Caco-2 (cell line): ENCODE measurements around the gene RAPGEF5. TPM values are rescaled to one million over a fixed set of nuclear protein-coding genes. Genes with fewer than 3 reads are reported as not detected.

Experiments used
- BruUV-seq: library from RNA; stranded (reverse); fragments of 400-500 nt; replicated peaks from 2 replicates; lab custom pipeline; 2021; lab: Mats Ljungman, UMichigan
- CTCF ChIA-PET: fragments of 300-600 bp; sonication (Branson Sonifier 250); formaldehyde crosslinking; loops from one replicate; lab custom pipeline; 2022; ENCODE audit warnings: antibody characterized with exemption; lab: Charles Lee
- POLR2A ChIA-PET: fragments of 300-600 bp; sonication (Branson Sonifier 250); formaldehyde crosslinking; loops from one replicate; lab custom pipeline; 2022; ENCODE audit warnings: antibody characterized with exemption; lab: Charles Lee
- DNase-seq, 2 experiments: peaks; one replicate each; pipeline versions ENCODE4 v3.0.0 to v3.0.0-alpha.2; 2020 to 2022
- H3K27me3 ChIP-seq: replicated peaks from 2 replicates; pipeline ENCODE4 v1.6.0; 2011; ENCODE audit warnings: low read length; ENCODE audit not compliant: control insufficient read depth, insufficient read depth
- H3K36me3 ChIP-seq: 2 replicates; pipeline ENCODE4 v1.5.1; 2011; ENCODE audit warnings: low read length; ENCODE audit not compliant: control insufficient read depth, insufficient read depth
- H3K4me1 ChIP-seq: fragments of 250-450 bp; sonication (Bioruptor Pico); 2 replicates; pipeline ENCODE4 v1.5.1; 2020; ENCODE audit warnings: mild to moderate bottlenecking
- H3K4me3 ChIP-seq: 2 replicates; pipeline ENCODE4 v1.5.1; 2011; ENCODE audit warnings: low read depth, mild to moderate bottlenecking, control low read depth, low read length
- H3K9me3 ChIP-seq: fragments of 250-450 bp; sonication (Bioruptor Pico); 2 replicates; pipeline ENCODE4 v1.5.1; 2020; ENCODE audit warnings: mild to moderate bottlenecking, moderate library complexity
- H3K27ac Mint-ChIP-seq: one replicate; pipeline ENCODE4 v1.8.0; 2022; ENCODE audit warnings: mixed read lengths; ENCODE audit not compliant: unreplicated experiment
- H3K27me3 Mint-ChIP-seq: one replicate; pipeline ENCODE4 v1.8.0; 2022; ENCODE audit warnings: mixed read lengths; ENCODE audit not compliant: insufficient read depth, unreplicated experiment
- H3K36me3 Mint-ChIP-seq: one replicate; pipeline ENCODE4 v1.8.0; 2022; ENCODE audit warnings: mild to moderate bottlenecking, mixed read lengths; ENCODE audit not compliant: insufficient read depth, unreplicated experiment
- H3K4me1 Mint-ChIP-seq: one replicate; pipeline ENCODE4 v1.8.0; 2022; ENCODE audit warnings: low read depth, mixed read lengths; ENCODE audit not compliant: unreplicated experiment
- H3K4me3 Mint-ChIP-seq: one replicate; pipeline ENCODE4 v1.8.0; 2022; ENCODE audit warnings: mild to moderate bottlenecking, moderate library complexity, mixed read lengths; ENCODE audit not compliant: unreplicated experiment
- H3K9me3 Mint-ChIP-seq: one replicate; pipeline ENCODE4 v1.8.0; 2022; ENCODE audit warnings: mixed read lengths; ENCODE audit not compliant: unreplicated experiment
- intact Hi-C: fragments of 100-400 bp; cut with micrococcal nuclease; formaldehyde crosslinking; loops from one replicate; pipeline ENCODE4 v1.10.0; 2022; ENCODE audit not compliant: unreplicated experiment
- total RNA-seq: library from RNA; stranded (reverse); gene quantifications from 2 replicates; pipeline ENCODE4 v1.2.3, GENCODE V29; 2022
- TF ChIP-seq, protein P1 (sequence below), 2 experiments: fragments of 200-600 bp in 1 of 2; IDR thresholded peaks; 1 replicate in 1 of 2; 2 replicates in 1 of 2; pipeline versions ENCODE4 v1.5.1 to v1.8.0; 2011 to 2022; ENCODE audit warnings: antibody characterized with exemption in 1 of 2, control low read depth in 1 of 2, inconsistent platforms in 1 of 2, low read depth in 1 of 2, low read length in 1 of 2, mild to moderate bottlenecking in 1 of 2, moderate library complexity in 1 of 2; ENCODE audit not compliant: insufficient read depth in 1 of 2, severe bottlenecking in 1 of 2, unreplicated experiment in 1 of 2

RAPGEF5 gene
- total RNA-seq, 1 experiment from 2014 or later: 16.9 TPM

DNA sequence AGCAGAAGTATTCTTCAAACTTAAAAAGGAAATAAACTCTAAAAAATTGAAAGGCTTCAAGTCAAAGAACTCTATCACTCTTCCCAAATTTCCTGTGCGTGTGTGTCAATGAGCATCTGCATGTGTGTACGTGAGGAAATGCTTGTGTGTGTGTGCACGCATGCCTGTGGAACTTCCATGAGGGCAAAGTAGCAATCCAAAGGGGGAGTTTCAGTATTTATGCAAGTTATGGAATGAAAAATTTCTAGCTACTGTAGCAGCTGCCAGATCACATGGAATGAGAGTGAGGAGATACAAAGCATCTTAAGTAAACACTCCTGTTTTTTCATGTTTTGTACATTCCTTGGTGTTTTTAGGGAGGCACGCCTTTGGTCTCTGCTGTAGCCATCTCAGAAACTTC lies 152.6 kb downstream of the RAPGEF5 start:
- Mint-ChIP-seq H3K4me1 (peaks cover 8% of the 10 kb centered on the region), H3K4me3 (no peak overlapping the region), H3K9me3 (no peaks in the 10 kb centered on the region), H3K36me3 (no peaks in the 10 kb centered on the region), H3K27me3 (no peaks in the 10 kb centered on the region), H3K27ac (no peak overlapping the region)
- TF ChIP-seq, protein P1, sequence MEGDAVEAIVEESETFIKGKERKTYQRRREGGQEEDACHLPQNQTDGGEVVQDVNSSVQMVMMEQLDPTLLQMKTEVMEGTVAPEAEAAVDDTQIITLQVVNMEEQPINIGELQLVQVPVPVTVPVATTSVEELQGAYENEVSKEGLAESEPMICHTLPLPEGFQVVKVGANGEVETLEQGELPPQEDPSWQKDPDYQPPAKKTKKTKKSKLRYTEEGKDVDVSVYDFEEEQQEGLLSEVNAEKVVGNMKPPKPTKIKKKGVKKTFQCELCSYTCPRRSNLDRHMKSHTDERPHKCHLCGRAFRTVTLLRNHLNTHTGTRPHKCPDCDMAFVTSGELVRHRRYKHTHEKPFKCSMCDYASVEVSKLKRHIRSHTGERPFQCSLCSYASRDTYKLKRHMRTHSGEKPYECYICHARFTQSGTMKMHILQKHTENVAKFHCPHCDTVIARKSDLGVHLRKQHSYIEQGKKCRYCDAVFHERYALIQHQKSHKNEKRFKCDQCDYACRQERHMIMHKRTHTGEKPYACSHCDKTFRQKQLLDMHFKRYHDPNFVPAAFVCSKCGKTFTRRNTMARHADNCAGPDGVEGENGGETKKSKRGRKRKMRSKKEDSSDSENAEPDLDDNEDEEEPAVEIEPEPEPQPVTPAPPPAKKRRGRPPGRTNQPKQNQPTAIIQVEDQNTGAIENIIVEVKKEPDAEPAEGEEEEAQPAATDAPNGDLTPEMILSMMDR (IDR thresholded peaks at IDR 0.05; ENCODE audit: insufficient read depth in 1 of 2, low read depth in 1 of 2, low read length in 1 of 2, severe bottlenecking in 1 of 2, unreplicated experiment in 1 of 2): no peak
- no peaks in the 10 kb centered on the region for H3K27me3 ChIP-seq
- no peak for DNase-seq
- no TSS peak for BruUV-seq
- H3K4me1 ChIP-seq: no peaks in the 10 kb centered on the region
- no peaks in the 10 kb centered on the region; the same call in 1 of the 2 replicates for H3K36me3 ChIP-seq
- CTCF ChIA-PET: no interaction called here
- no peaks in the 10 kb centered on the region for H3K9me3 ChIP-seq
- intact Hi-C loops: no loop called here
- POLR2A ChIA-PET: no interaction called here
- H3K4me3 ChIP-seq: no peak overlapping the region

GRCh38 chr7:22202141-22202540 lies 154.8 kb downstream of the RAPGEF5 start:
- no TSS peak for BruUV-seq
- H3K4me1 ChIP-seq: no peaks in the 10 kb centered on the region
- intact Hi-C loops: no loop called here
- no peaks in the 10 kb centered on the region; the same call in 1 of the 2 replicates for H3K36me3 ChIP-seq
- no peaks in the 10 kb centered on the region for H3K36me3 Mint-ChIP-seq
- H3K9me3 ChIP-seq: no peaks in the 10 kb centered on the region
- H3K27me3 ChIP-seq: no peaks in the 10 kb centered on the region
- ChIA-PET POLR2A (no interaction called here), CTCF (no interaction called here)
- peaks cover 8% of the 10 kb centered on the region for H3K4me1 Mint-ChIP-seq
- H3K27ac Mint-ChIP-seq: no peak overlapping the region
- no peak overlapping the region for H3K4me3 ChIP-seq
- no peak overlapping the region for H3K4me3 Mint-ChIP-seq
- DNase-seq: no peak
- no peaks in the 10 kb centered on the region for H3K9me3 Mint-ChIP-seq
- TF ChIP-seq, protein P1 (IDR thresholded peaks at IDR 0.05; ENCODE audit: insufficient read depth in 1 of 2, low read depth in 1 of 2, low read length in 1 of 2, severe bottlenecking in 1 of 2, unreplicated experiment in 1 of 2): no peak
- no peaks in the 10 kb centered on the region for H3K27me3 Mint-ChIP-seq

DNA sequence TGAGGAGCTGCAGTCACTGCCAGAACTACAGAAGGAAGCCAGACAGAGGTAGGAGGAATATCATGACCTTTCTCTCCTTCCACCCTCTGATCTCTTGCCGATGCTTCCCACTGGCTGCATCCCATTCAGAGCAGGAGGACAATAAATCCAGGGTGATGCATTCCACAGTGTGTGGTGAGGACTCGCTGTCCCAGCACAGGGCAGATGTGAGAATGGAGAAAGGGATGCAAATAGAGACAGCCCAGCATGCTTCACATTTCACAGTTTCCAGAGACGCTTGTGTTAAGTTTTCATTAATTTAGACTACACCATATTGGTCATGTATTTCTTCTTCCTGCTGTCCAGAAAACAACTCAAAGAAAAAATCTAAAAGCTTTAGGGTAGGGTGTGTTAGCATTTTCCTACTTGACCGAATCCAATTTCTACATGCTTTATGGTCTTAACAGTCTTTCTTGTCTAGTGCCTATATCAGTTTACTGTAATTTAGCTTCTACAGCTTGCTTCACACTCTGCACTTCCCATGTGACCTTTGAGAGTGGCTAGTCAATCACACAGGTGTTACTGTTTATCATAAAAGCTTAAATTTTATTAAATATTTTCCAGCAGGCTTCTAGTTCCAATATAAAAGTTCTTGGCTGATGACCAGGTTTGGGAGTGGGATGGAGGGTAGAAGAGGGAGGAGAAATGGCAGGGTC lies 155.6 kb downstream of the RAPGEF5 start:
- Histone ChIP-seq H3K36me3 (no peaks in the 10 kb centered on the region; the same call in 1 of the 2 replicates), H3K4me3 (no peak overlapping the region), H3K9me3 (no peaks in the 10 kb centered on the region), H3K27me3 (no peaks in the 10 kb centered on the region), H3K4me1 (no peaks in the 10 kb centered on the region)
- DNase-seq: no peak
- Mint-ChIP-seq H3K4me1 (peaks cover 14% of the 10 kb centered on the region), H3K4me3 (no peak overlapping the region), H3K27me3 (no peaks in the 10 kb centered on the region), H3K9me3 (no peaks in the 10 kb centered on the region), H3K36me3 (no peaks in the 10 kb centered on the region), H3K27ac (no peak overlapping the region)
- POLR2A ChIA-PET: no interaction called here
- BruUV-seq: no TSS peak
- TF ChIP-seq, protein P1 (IDR thresholded peaks at IDR 0.05; ENCODE audit: insufficient read depth in 1 of 2, low read depth in 1 of 2, low read length in 1 of 2, severe bottlenecking in 1 of 2, unreplicated experiment in 1 of 2): no peak
- CTCF ChIA-PET: no interaction called here
- intact Hi-C loops: no loop called here
